OCI-LY7 (cell line): ENCODE results near the gene ADAMTS16. TPM values are rescaled to one million over a fixed set of nuclear protein-coding genes. Genes with fewer than 3 reads are reported as not detected.

Source experiments
- BruUV-seq: library from RNA; stranded (reverse); fragments of 400-500 nt; replicated peaks from 2 replicates; lab custom pipeline; 2021; lab: Mats Ljungman, UMichigan
- CTCF ChIA-PET: fragments of 300-600 bp; sonication (Branson Sonifier 250); formaldehyde crosslinking; loops from one replicate; lab custom pipeline; 2022; ENCODE audit warnings: antibody characterized with exemption; ENCODE audit not compliant: unreplicated experiment; lab: Charles Lee
- POLR2A ChIA-PET: fragments of 300-600 bp; sonication (Branson Sonifier 250); formaldehyde crosslinking; loops from one replicate; lab custom pipeline; 2022; ENCODE audit warnings: antibody characterized with exemption; lab: Charles Lee
- DNase-seq: peaks from one replicate; pipeline ENCODE4 v3.0.0-alpha.2; 2015; ENCODE audit warnings: low spot score
- H2AFZ ChIP-seq: fragments of 200-600 bp; sonication (generic), shearing (Covaris generic); 2 replicates; pipeline ENCODE4 v1.6.1; 2014; ENCODE audit warnings: mild to moderate bottlenecking, antibody characterized with exemption, low read length, moderate library complexity
- H3K27ac ChIP-seq: fragments of 200-600 bp; sonication (generic); 2 replicates; pipeline ENCODE4 v1.5.1; 2014; ENCODE audit warnings: mixed run types, low read depth, mild to moderate bottlenecking, moderate library complexity, low read length, inconsistent platforms; ENCODE audit not compliant: poor library complexity, severe bottlenecking
- H3K36me3 ChIP-seq: fragments of 200-600 bp; sonication (generic); 2 replicates; pipeline ENCODE4 v1.6.1; 2014; ENCODE audit warnings: mild to moderate bottlenecking, antibody characterized with exemption, low read length, moderate library complexity, mixed read lengths; ENCODE audit not compliant: insufficient read depth
- H3K4me1 ChIP-seq: fragments of 200-600 bp; sonication (generic); 2 replicates; pipeline ENCODE4 v1.5.1; 2014; ENCODE audit warnings: mild to moderate bottlenecking, low read length; ENCODE audit not compliant: insufficient read depth, poor library complexity, severe bottlenecking
- H3K4me2 ChIP-seq: fragments of 200-600 bp; sonication (generic); 2 replicates; pipeline ENCODE4 v1.6.1; 2014; ENCODE audit warnings: mild to moderate bottlenecking, low read length
- H3K4me3 ChIP-seq: fragments of 200-600 bp; sonication (generic); 2 replicates; pipeline ENCODE4 v1.5.1; 2014; ENCODE audit warnings: mild to moderate bottlenecking, low read depth, low read length; ENCODE audit not compliant: poor library complexity, severe bottlenecking
- H3K79me2 ChIP-seq: fragments of 200-600 bp; sonication (generic); 2 replicates; pipeline ENCODE4 v1.6.1; 2016; ENCODE audit warnings: low read depth, mild to moderate bottlenecking, low read length, moderate library complexity, mixed read lengths; ENCODE audit not compliant: insufficient read depth
- H3K9me2 ChIP-seq: fragments of 200-600 bp; sonication (generic); 2 replicates; pipeline ENCODE4 v1.6.1; 2016; ENCODE audit warnings: mild to moderate bottlenecking, low read length, mixed read lengths; ENCODE audit not compliant: insufficient read depth
- H3K9me3 ChIP-seq: fragments of 200-600 bp; sonication (generic); 2 replicates; pipeline ENCODE4 v1.6.1; 2014; ENCODE audit warnings: mild to moderate bottlenecking, mixed run types, low read length, mixed read lengths
- H4K20me1 ChIP-seq: fragments of 200-600 bp; sonication (generic); 2 replicates; pipeline ENCODE4 v1.6.1; 2014; ENCODE audit warnings: mild to moderate bottlenecking, antibody characterized with exemption, low read length, moderate library complexity, mixed read lengths; ENCODE audit not compliant: insufficient read depth
- CTCF ChIP-seq: fragments of 200-600 bp; sonication (generic); conservative IDR thresholded peaks from 2 replicates; pipeline ENCODE4 v1.5.1; 2014; ENCODE audit warnings: mild to moderate bottlenecking, antibody characterized with exemption, low read length, moderate library complexity, mixed read lengths
- EZH2phosphoT487 ChIP-seq: fragments of 200-600 bp; sonication (generic); IDR thresholded peaks from 2 replicates; pipeline ENCODE4 v1.6.1; 2018; ENCODE audit warnings: low read depth, borderline replicate concordance, mild to moderate bottlenecking, mixed run types, antibody characterized with exemption, low read length, moderate library complexity, mixed read lengths
- intact Hi-C: fragments of 100-400 bp; cut with micrococcal nuclease; formaldehyde crosslinking; loops from one replicate; pipeline ENCODE4 v1.10.0; 2022; ENCODE audit not compliant: unreplicated experiment
- total RNA-seq, 2 experiments: library from RNA; depleted of rRNA in 1 of 2; stranded (reverse); fragments of >200 nt in 1 of 2; shearing (Covaris generic) in 1 of 2; gene quantifications; 2 replicates each; pipeline ENCODE4 v1.2.3, GENCODE V29; 2014 to 2022

ADAMTS16 gene
- total RNA-seq, 2 experiments from 2014 or later: not detected

GRCh38 chr5:5275211-5275610, 135.1 kb downstream of the ADAMTS16 start:
- no peaks in the 10 kb centered on the region for H3K79me2 ChIP-seq
- H3K4me2 ChIP-seq: no peak overlapping the region
- BruUV-seq: no TSS peak
- POLR2A ChIA-PET: no interaction called here
- no peaks in the 10 kb centered on the region for H3K36me3 ChIP-seq
- H3K9me3 ChIP-seq: no peaks in the 10 kb centered on the region
- H3K4me3 ChIP-seq: no peak overlapping the region
- H2AFZ ChIP-seq: no peak overlapping the region
- H3K9me2 ChIP-seq: no peaks in the 10 kb centered on the region
- TF ChIP-seq EZH2phosphoT487 (no peak), CTCF (no peak)
- intact Hi-C loops: no loop called here
- no peak for DNase-seq
- CTCF ChIA-PET: no interaction called here
- H4K20me1 ChIP-seq: no peaks in the 10 kb centered on the region
- H3K27ac ChIP-seq: no peak overlapping the region
- H3K4me1 ChIP-seq: no peaks in the 10 kb centered on the region

DNA sequence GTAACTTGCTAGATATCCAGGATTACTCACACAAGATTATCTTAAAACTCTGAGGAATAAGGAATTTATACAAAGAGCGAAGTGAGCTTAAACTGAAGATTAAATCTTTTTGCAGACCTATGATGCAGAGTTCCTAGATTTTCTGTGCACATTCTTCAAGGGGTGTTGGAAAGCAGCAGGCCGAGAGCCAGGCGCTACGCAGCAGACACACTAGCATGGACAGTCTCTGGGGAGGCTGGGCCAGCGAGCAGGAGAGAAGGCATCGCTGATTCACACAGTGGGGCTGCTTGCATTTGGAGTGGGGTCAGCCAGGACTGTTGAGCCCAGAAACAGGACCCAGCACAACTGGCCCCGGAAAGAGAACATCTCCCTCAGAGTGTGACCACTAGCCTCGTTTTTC, 136.3 kb downstream of the ADAMTS16 start:
- CTCF ChIA-PET: no interaction called here
- TF ChIP-seq EZH2phosphoT487: no peak
- no peak for TF ChIP-seq CTCF

DNA sequence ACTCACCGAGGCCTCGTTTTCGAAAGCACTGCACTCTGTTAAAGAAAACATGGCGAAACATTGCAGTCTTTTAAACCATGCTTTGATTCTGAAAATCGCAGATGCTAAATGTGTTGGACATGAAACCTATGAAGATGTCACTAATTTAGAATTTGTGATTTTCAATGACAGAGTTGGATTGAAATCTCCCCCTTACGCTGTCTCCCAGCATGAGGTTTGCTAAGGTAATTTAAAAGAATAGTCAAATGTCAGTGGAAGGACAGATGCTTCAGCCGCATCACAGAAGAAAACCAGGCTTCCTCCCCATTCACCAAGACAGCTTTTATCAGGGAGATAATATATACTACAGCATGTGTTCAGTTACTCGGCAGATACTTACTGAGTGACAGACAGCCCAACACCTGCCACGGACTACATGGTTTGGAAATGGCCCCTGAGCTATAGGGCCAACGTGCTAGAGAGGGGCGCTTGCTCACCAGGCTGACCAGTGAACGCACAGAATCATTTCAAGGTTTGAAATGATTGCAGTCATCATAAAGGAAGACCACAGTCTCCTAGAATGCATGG, 136.9 kb downstream of the ADAMTS16 start:
- Histone ChIP-seq H3K9me2 (no peaks in the 10 kb centered on the region), H3K36me3 (no peaks in the 10 kb centered on the region), H3K4me1 (no peaks in the 10 kb centered on the region), H4K20me1 (no peaks in the 10 kb centered on the region), H3K4me3 (no peak overlapping the region), H3K79me2 (no peaks in the 10 kb centered on the region), H3K4me2 (no peak overlapping the region), H2AFZ (no peak overlapping the region), H3K27ac (no peak overlapping the region), H3K9me3 (no peaks in the 10 kb centered on the region)
- no peak for DNase-seq
- intact Hi-C loops: no loop called here
- no peak for TF ChIP-seq CTCF
- no peak for TF ChIP-seq EZH2phosphoT487
- CTCF ChIA-PET: no interaction called here
- POLR2A ChIA-PET: no interaction called here
- BruUV-seq: no TSS peak

More for the DNA sequence above, 136.3 kb downstream of the ADAMTS16 start:
- H3K27ac ChIP-seq: no peak overlapping the region
- BruUV-seq: no TSS peak
- no peak overlapping the region for H2AFZ ChIP-seq
- H3K4me1 ChIP-seq: no peaks in the 10 kb centered on the region
- POLR2A ChIA-PET: no interaction called here
- intact Hi-C loops: no loop called here
- no peak for DNase-seq
- no peaks in the 10 kb centered on the region for H3K36me3 ChIP-seq
- no peaks in the 10 kb centered on the region for H4K20me1 ChIP-seq
- no peak overlapping the region for H3K4me2 ChIP-seq
- H3K9me2 ChIP-seq: no peaks in the 10 kb centered on the region
- H3K79me2 ChIP-seq: no peaks in the 10 kb centered on the region
- no peaks in the 10 kb centered on the region for H3K9me3 ChIP-seq
- no peak overlapping the region for H3K4me3 ChIP-seq
